ENCODE measurements around the gene CSNK1D.
A peak's percentile ranks its signal among the peaks of the same experiment; 100 is the strongest.
"Not testable (repeated sequence)": the region's sequence is repeated elsewhere in the genome, so short reads cannot be mapped to it uniquely, and the experiment has no call there.

Gene CSNK1D

GRCh38 chr17:82222816-82223215 lies 50.7 kb downstream of the CSNK1D start:
- no peak for DNase-seq
- in situ Hi-C loops (cut with MboI; ENCODE audit: low pct_unique_long_range_greater_than_20kb, low sequenced_read_pairs) = no loop called here

GRCh38 chr17:82221341-82221902 lies 52.1 kb downstream of the CSNK1D start:
- no peak for DNase-seq
- in situ Hi-C loops (cut with MboI; ENCODE audit: low pct_unique_long_range_greater_than_20kb, low sequenced_read_pairs) = no loop called here

GRCh38 chr17:82219753-82220709 lies 53.5 kb downstream of the CSNK1D start:
- no peak for DNase-seq

GRCh38 chr17:82219083-82219482 lies 54.4 kb downstream of the CSNK1D start:
- in situ Hi-C loops (cut with MboI; ENCODE audit: low pct_unique_long_range_greater_than_20kb, low sequenced_read_pairs) = no loop called here
- DNase-seq = no peak

More at GRCh38 chr17:82219753-82220709, 53.5 kb downstream of the CSNK1D start:
- in situ Hi-C loops (cut with MboI; ENCODE audit: low pct_unique_long_range_greater_than_20kb, low sequenced_read_pairs) = no loop called here

DNA sequence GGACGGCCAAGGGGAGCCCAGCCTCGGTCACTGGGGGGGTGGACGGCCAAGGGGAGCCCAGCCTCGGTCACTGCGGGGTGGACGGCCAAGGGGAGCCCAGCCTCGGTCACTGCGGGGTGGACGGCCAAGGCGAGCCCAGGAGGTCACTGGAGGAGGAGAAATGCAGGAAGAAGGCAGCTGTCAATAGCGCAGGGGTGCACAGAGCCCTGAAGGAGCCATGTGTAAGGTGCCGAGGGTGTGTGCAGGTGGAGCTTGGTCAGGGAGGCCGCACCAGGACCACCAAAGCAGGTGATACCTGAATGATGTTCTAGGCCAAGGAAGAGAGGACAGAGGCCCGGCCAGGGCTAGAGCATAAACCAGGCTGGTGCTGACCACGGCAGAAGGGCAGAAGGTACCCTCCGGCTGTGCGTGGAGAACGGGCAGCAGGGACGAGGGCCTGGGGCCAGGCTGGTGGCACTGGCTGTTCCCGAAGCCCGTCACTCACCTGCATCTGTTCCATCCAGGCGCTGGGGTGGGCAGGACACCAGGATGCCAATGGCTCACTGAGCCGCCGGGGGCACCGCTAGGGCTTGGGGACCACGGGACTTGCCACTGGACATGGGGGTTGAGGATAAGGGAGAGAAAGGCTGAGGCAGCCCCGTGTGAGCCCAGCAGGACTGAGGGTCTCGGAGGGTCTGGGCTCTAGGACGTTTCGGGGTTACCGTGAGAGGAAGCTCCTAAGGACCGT lies 55.0 kb downstream of the CSNK1D start:
- in situ Hi-C loops (cut with MboI; ENCODE audit: low pct_unique_long_range_greater_than_20kb, low sequenced_read_pairs) = no loop called here
- DNase-seq = no peak

DNA sequence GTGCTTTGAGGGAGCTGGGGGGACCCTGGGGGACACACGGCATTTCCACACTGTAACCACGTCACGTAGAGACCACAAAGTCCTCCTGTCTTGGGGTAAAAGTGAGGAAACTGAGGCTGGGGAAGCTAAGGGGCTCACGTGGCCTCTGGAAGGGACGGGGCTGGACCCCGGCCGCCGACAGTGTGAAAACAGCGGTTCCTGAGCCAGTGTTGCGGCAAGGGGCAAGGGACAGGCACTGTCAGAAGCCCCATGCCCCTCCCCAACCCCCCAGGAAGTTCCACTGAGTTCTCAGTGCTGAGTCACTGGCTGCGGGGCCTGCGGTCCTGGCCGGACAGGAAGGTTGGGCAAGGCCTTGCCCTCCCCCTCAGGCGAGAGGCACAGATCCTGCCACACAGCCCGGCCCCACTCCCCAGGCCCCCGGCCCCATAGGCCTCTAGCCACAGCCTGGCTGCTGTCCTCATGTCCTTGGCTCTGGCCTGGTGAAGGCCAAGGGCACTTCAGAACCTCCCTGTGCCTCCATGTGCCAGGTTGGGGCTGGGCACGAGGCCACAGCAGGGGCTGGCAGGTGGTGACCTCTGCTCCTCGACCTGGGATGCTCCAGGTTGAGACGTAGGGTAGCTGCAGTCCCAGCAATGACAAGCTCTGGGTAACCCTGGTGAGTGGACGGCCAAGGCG lies 55.8 kb downstream of the CSNK1D start:
- in situ Hi-C loops (cut with MboI; ENCODE audit: low pct_unique_long_range_greater_than_20kb, low sequenced_read_pairs) = no loop called here

DNA sequence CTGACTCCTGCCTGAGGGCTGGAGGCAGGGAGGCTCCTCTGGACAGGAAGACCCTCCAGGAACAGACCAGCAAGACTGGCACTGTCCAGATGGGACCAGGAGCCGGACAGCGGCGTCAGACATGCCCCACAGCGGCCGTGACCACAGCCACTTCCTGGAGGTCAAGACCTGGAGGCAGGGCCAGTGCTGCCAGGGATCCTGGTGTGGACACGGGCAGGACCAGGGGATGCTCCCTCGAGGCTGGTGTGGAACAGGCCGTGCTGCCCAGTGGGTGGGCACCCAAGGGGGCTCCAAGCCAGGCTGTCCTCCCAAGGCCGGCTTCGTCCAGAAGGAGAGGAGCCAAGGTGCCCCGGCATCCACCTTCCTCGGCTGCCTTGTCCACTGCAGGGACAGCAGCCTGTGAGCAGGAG lies 56.4 kb downstream of the CSNK1D start:
- in situ Hi-C loops (cut with MboI; ENCODE audit: low pct_unique_long_range_greater_than_20kb, low sequenced_read_pairs) = no loop called here
- DNase-seq = no peak

More for the DNA sequence above, 55.8 kb downstream of the CSNK1D start:
- no peak for DNase-seq

DNA sequence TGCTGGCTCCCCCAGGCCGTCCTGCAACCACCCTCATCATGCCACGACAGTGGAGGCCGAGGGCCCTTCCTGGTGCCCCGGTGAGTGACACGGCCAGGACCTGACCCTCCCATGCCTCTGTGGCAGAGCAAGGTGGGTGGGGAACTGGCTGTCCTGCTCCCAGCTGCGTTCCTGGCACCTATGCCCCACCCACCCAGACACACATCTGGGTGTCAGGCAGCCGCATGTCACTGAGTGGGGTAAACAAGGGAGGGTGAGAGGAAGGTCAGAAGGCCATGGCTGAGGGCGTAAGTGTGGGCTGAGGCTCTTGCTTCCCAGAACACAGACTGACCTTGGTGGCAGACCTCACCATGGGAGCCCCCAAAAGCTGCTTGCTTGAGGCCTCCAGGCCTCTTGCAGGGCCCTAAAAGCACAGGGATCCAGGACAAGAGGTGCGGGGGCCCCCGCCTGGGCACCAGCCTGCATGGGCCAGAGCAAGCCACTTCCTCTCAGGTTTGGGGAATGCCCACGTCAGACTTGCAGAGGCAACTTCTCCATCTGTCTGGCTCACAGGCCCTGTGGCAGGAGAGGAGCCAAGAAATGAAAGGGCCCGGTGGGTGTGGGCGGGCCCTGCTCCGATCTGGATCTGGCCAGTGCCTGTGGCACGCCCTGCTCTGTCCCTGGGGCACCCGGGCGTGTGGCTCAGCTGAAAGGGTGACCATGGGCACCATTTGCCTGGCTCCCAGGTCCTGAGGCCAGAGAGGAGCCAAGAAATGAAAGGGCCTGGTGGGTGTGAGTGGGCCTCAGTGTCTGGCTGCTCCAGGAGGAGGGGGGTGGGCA lies 57.0 kb downstream of the CSNK1D start:
- peak; percentile 88 for DNase-seq
- in situ Hi-C loops (cut with MboI; ENCODE audit: low pct_unique_long_range_greater_than_20kb, low sequenced_read_pairs) = no loop called here

DNA sequence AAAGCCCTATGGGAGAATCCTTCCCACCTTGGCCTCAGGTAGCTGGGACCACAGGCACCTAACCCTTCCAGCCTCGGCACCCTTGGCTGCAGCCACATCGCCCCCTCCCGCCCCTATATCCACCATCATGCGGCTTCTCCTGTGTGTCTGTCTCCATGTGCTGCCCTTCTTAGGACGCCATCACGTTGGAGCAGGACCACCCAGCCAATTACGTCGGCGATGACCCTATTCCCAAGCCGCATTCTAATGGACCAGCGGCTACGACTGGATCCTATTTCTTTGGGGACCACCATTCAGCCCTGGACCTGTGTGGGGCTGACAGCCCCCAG lies 57.6 kb downstream of the CSNK1D start:
- in situ Hi-C loops (cut with MboI; ENCODE audit: low pct_unique_long_range_greater_than_20kb, low sequenced_read_pairs) = no loop called here
- DNase-seq = no peak

DNA sequence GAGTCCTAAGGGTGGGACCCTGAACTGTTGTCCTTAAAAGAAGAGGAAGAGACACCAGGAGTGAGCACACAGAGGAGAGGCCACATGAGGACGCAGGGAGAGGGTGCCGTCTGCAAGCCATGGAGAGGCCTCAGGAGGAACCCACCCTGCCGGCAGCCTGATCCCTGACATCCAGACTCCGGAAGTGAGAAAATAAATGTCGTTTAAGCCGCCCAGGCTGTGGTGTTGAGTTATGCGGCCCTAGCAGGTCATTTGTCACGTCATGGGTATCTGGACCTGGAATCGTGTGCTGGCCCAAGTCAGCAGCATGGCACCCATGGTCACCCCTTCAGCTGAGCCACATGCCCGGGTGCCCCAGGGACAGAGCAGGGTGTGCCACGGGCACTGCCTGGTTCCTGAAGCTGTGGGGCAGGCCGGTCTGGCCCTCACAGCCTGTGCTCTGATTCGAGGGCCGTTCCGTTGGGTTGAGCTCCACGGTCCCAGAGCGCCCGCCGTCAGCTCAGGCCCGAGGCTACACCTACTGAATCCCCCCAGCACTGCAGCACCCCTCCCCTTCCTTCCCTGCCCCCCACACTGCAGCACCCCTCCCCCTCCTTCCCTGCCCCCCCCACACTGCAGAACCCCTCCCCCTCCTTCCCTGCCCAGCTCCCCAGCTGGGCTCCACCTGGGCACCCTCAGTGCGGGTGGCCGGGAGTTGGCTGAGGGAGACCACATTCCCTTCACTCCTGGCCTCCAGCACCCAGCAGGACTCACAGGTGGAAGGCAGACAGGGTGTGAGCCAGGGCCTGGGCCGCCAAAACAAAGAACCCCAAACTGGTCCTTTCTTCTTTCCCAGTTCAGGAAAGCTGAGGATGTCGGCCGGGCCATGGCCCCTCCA lies 58.2 kb downstream of the CSNK1D start:
- DNase-seq = peak; percentile 88
- in situ Hi-C loops (cut with MboI; ENCODE audit: low pct_unique_long_range_greater_than_20kb, low sequenced_read_pairs) = no loop called here

- no peak for DNase-seq
- in situ Hi-C loops (cut with MboI; ENCODE audit: low pct_unique_long_range_greater_than_20kb, low sequenced_read_pairs) = no loop called here
These were observed 59.4 kb downstream of the CSNK1D start for GRCh38 chr17:82214012-82214628.

DNA sequence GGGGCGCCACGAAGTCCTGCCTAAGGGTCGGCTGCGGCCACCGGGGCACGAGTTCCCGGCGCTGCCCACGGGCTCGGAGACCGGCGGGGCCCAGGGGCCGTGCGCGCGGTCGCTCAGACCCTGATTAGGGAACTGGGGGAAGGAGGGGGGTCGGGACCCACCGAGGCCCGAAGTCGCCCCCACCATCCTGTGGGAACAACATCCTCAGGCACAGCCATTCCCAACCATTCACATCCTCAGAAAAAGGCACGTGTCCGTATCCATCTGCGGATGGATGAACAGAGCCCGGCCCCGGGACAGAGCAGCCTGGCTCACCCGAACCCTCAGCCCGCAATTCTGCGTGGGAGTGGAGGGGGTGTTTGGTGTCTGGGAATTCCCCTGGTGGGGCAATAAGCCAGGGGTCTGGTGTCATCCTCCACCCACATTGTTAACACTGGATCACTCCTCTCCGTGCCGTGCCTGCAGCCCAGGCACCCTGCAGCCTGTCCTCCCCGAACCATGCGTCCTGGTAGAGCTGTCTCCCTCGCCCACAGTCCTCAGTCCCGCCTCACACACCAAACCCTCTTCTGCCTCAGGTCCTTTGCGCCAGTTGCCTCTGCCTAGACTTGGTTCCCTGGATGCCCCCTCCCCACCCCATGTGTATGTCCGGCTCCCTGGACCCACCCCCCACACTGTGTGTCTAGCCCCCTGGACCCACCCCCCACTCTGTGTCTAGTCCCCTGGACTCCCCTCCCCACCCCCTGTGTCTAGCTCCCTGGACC lies 60.1 kb downstream of the CSNK1D start:
- in situ Hi-C loops (cut with MboI; ENCODE audit: low pct_unique_long_range_greater_than_20kb, low sequenced_read_pairs) = no loop called here
- peak; percentile 61 for DNase-seq

DNA sequence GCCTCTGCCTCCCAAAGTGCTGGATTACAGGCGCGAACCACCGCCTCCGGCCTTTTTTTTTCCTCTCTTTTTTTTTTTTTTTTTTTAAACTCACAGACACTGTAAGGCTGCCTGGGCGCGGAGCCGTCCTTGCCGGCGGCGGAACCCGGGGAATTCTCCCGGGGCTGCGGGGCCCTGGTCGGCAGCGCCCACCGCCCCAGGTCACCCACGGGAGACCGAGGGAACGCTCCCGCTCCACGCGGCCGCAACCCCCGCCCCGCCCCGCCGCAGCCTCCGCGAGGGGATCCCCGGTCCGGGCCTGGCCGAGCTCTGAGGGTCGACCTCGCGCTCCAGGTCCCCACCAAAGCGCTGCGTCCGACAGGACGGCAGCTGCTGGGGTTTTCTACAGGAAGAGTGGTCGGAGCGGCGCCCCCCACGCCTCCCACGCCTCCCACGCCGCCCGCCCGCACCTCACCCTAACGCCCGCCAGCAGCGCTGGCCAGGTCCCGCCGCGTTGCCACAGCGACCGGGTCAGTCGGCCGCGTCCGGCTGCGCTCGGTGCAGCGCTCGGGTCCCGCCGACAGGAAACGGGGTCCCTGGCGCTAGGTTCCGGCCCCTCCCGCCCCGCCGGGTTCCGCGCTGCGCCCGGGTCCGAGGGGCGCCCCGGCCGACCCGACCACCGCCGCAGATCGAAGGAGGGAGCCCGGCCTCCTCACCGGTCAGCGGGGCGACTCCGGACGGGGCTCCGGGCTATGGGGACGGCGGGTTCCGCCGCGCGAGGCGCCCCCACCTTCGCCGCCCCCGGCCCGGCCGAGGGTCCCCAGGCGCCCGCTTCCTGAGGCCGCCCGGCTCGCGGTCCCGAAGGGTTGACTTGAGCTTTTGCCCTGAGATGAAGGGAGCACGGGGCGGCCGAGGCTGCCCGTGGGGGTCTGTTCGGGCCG lies 60.9 kb downstream of the CSNK1D start, which contains the start of gene CCDC57:
Gene CCDC57 (minus strand): TSS at position 512 of the 920 bp plus-strand sequence. CDS start 10,898 bp downstream, outside the sequence.
- in situ Hi-C loops (cut with MboI; ENCODE audit: low pct_unique_long_range_greater_than_20kb, low sequenced_read_pairs) = no loop called here

GRCh38 chr17:82210655-82211054 lies 62.8 kb downstream of the CSNK1D start:
- DNase-seq; in situ Hi-C loops (cut with MboI; ENCODE audit: low pct_unique_long_range_greater_than_20kb, low sequenced_read_pairs): not testable (repeated sequence)

More for the DNA sequence above, 60.9 kb downstream of the CSNK1D start, which contains the start of gene CCDC57:
- peak; percentile 83 for DNase-seq

DNA sequence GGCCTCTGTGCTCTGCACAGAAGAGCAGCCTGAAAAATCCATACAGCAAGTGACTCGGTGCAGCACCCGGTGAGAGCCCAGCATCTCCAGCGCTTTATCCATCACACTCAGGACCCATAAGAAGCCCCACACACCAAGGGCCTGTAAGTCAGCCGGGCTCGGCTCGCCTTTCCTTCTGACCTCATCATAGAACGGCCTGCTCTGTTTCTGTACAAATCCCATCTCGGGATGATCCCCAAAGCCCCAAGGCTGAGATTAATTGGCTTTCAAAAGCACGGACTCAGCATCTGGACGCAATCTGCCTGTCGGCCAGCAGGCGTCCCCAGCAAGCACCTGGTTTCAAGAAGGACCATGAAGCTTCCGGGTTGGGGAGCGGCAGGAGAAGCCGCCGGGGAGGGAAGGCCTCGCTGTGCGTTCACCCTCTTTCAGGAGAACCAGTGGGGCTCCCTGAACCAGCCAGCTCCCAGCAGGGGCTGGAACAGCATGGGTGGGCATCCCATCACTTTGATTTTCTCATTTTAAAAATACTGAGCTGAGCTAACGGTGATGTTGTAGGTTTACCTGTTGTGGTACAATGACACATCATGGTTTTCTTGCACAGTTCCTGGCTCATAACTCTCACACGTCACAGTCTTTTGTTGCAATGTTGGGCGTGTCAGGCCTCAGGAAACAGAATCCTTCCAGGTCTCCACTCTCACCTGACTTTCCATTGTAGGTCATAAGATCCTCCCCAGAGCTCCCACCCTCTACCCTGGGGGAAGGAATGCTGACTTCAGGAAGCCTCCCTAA lies 67.6 kb downstream of the CSNK1D start:
- in situ Hi-C loops (cut with MboI; ENCODE audit: low pct_unique_long_range_greater_than_20kb, low sequenced_read_pairs) = no loop called here
- peak; percentile 85 for DNase-seq
